NK-92 treated with Interleukin-12 subunit alpha and Interleukin-12 subunit beta, amount 100 ng/mL, for 24 hours (cell line): ENCODE results near the gene TARDBP.
"Not testable (repeated sequence)": the region's sequence is repeated elsewhere in the genome, so short reads cannot be mapped to it uniquely, and the experiment has no call there.

Experiments
- DNase-seq: peaks from one replicate; lab custom pipeline; 2025; lab: John Stamatoyannopoulos, UW

The TARDBP gene

GRCh38 chr1:11012260-11013159, at the start of gene TARDBP:
Gene TARDBP (plus strand): TSS chr1:11012654. CDS start chr1:11013728, 1,074 bp downstream.
- DNase-seq, result peak; percentile 80

GRCh38 chr1:10965546-10966226, 46.8 kb upstream of the TARDBP start:
- no peak for DNase-seq

DNA sequence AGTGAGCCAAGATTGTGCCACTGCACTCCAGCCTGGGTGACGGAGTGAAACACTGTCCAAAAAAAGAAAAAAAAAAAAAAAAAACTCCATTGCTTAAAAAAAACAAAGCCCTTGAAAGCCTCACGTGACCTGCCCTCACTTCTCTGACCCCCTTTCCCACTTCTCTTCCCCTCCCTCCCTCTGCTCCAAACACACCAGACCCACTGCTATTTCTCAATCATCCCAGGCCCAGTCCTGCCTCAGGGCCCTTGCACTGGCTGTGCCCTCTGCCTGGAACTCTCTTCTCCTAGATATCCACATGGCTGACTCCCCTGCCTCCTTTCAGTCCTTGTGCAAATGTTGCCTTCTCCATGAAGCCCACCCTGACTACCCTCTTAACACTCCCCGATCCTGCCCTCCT, 45.4 kb upstream of the TARDBP start:
- DNase-seq, result no peak

DNA sequence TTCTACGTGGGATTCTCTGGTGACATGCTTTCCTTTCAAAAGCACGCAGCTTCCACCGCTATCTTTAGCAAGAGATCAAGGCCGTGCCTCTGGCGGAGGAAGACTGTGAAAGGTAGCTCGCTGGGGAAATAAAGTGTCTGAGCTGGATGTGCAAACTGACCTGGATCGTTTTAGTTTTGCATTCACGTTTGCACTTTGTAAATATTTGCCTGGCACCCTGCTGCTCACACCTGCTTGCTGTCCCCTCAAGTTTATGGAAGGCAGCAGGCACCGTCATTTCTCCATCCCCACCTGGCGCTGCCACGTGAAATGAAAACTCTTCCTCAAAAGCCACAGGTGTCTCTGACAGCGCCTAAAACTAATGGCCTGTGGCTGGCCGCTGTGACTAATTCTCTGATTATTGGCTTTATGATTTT, 44.0 kb upstream of the TARDBP start:
- DNase-seq, result no peak

DNA sequence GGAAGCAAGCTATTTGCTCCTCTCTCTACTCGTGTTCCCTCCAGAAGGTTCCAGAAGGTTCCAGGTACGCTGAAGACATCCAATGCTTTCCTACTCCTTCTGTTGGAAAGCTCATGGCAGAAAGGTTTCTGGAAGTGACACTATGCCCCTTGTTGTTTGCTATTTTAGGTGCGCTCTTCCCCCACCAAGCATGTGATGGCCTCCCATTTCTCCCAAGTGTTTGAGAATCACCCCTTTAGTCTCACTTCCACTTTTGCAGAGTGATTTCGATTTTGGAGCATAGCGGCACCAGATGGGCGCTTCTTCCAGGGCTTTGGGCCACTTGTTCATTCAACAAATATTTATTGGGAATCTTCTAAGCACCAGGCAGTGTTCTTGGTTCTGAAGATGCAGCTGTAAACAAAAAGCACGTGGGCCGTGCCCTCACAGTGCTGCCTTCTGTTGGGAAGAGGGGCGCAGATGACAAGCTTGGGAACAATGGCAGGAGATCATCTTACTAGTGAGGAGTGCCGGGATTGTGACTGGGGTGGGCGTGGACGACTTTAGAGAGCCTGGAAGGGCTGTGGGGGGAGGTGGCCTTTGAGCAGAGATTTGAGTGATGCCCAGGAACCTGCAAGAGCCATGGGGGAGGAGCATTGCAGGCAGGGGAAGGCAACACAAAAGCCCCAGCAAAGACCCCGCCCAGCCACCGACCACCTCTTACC, 43.0 kb upstream of the TARDBP start:
- no peak for DNase-seq

- DNase-seq, result no peak
These were observed 42.5 kb upstream of the TARDBP start for GRCh38 chr1:10969971-10970332.

- no peak for DNase-seq
These were observed 38.9 kb upstream of the TARDBP start for GRCh38 chr1:10973552-10973951.

DNA sequence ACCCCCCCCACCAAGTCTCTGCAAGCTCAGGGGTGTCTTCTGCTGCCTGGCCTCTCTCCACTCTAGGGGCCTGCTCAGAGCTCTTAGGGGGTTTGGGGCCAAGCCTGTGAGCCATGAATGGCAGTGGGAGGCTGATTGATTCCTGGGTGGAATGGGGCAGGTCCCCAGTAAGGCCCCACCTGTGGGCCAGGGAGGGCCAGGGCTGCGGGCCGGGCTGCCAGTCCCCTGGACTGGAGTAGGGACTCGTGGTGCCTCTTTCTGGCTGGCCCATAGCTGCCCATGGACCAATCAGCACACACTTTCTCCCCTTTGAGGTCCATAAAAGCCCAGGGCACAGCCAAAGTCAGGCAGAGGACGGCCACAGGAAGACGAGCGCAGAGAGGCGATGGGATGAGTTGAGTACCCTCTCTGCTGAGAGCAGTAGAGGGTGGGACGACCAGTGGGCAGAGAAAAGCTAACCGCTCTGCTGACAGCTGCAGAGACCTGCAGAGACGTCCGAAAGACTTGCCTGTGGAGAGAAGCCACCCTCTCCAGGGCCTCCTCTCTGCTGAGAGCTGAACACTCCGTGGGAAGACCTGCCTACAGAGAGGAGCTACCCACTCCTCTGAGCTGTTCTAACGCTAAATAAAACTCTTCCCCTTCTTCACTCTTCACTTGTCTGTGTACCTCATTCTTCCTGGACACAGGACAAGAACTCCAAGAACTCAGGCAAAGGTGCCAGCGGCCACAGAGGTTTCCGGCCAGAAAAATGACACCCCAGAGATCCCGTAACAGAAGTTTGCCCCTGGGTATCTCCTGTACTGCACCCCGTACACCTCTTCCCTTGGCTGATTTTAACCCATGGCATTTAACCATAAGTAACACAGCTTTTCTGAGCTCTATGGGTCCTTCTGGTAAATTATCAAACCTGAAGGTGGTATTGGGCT, 38.2 kb upstream of the TARDBP start:
- DNase-seq, result no peak

DNA sequence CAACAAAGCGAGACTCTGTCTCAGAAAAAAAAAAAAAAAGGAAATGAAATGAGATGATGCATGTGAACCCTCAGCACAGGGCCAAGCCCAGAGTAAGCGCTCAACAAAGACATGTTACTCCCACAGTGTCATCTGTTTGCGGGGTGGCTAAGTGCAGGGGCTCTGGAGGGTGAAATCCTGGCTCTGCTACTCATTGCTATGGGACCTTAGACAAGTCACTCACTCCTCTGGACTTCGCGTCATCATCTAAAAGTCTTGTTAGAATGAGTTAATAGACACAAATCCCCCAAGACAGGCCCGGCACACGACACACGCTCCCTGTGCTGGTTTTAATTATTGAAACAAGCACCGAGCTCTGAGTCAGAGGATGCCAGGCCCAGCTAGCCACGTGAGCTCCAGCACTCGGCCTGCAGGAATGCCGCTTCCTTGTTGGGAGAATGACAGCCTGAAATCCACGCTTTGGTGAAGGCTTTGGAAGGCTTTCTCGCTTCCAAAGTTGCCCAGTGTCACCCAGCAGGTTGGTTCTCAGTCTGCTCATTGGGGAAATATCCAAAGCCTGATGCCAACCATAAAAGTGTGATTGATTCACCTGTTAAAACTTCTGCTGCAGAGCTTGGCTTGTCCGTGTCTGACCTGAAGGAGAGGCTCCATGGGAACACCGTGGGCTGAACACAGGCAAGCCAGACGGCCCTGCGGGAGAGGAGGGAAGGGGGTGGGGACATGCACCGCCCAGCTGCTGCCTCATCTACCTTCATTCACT, 36.7 kb upstream of the TARDBP start:
- no peak for DNase-seq

GRCh38 chr1:10978719-10979118, 33.7 kb upstream of the TARDBP start:
- DNase-seq, result no peak

GRCh38 chr1:10979483-10979920, 33.0 kb upstream of the TARDBP start:
- DNase-seq, result no peak

GRCh38 chr1:10980094-10980577, 32.3 kb upstream of the TARDBP start:
- DNase-seq, result no peak

GRCh38 chr1:10980841-10981727, 31.4 kb upstream of the TARDBP start:
- no peak for DNase-seq

DNA sequence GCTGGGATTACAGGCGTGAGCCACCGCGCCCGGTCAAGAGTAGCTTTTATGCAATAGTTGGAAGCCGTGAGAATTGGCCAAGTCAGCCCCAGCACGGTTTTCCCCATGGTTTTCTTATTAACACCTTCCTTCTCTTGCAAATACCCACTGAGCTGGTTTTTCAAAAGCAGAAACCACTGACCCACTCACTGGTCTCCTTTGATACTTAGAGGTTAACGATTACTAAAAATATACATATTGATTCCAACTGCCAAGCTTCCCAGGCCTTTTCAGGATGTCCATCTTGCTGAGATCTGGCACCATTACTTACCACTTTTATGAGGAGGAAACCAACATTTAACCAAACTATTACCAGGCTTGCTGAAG, 25.9 kb upstream of the TARDBP start:
- DNase-seq, result no peak

- no peak for DNase-seq
These were observed 24.5 kb upstream of the TARDBP start for GRCh38 chr1:10987840-10988417.

GRCh38 chr1:10989095-10989494, 23.4 kb upstream of the TARDBP start:
- no peak for DNase-seq

DNA sequence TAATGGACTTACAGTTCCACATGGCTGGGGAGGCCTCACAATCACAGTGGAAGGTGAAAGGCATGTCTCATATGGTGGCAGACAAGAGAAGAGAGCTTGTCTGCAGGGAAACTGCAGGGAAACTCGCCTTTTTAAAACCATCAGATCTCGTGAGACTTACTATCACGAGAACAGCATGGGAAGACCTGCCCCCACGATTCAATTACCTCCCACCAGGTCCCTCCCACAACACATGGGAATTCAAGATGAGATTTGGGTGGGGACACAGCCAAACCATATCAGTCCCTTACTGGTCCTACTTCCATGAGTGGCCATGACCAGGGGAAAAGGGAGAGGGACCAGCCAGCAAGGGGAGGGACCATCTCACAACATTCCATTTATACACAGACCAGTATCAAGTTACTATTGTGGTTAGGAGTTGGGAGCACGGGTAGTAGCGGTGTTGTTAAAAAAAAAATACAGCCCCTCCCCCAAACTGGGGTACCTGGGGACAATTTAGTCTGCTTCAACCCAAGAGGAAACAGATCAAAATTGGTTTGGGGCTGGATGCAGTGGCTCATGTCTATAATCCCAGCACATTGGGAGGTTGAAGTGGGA, 22.4 kb upstream of the TARDBP start:
- DNase-seq, result not testable (repeated sequence)

DNA sequence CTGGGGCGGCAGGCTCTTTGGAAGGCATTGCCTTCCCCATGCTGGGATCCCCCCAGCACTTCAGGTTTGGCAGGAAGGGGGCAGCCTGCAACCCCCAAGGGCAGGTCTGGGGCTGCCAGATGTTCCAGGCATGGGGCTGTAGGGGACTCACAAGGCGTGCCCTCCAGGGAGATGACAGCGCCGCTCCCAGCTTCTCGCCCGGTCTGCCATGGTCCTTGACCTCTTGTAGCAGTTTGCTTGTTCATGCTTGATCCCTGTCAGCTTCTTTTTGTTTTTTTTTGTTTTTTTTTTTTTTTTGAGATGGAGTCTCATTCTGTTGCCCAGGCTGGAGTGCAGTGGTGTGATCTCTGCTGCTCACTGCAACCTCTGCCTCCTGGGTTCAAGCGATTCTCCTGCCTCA, 21.6 kb upstream of the TARDBP start:
- DNase-seq, result no peak

GRCh38 chr1:10992004-10992403, 20.4 kb upstream of the TARDBP start:
- DNase-seq, result not testable (repeated sequence)
